Activated naive CD4-positive, alpha-beta T cell (primary cell): ENCODE results near the gene MEN1.
"Not testable (repeated sequence)": the region's sequence is repeated elsewhere in the genome, so short reads cannot be mapped to it uniquely, and the experiment has no call there.

ENCODE experiments used
- DNase-seq, 4 experiments: peaks; one replicate each; lab custom pipeline; 2025; lab: John Stamatoyannopoulos, UW

MEN1 gene

GRCh38 chr11:64832467-64833197 is 22.3 kb upstream of the MEN1 start:
- DNase-seq = no peak

- DNase-seq = no peak
These were observed 21.1 kb upstream of the MEN1 start for GRCh38 chr11:64831411-64831891.

GRCh38 chr11:64829536-64830251 is 19.3 kb upstream of the MEN1 start:
- no peak for DNase-seq

- DNase-seq = no peak
These were observed 17.1 kb upstream of the MEN1 start for GRCh38 chr11:64827451-64827839.

GRCh38 chr11:64826578-64827450 is 16.5 kb upstream of the MEN1 start:
- DNase-seq = no peak

GRCh38 chr11:64826062-64826461 is 15.7 kb upstream of the MEN1 start:
- no peak for DNase-seq

GRCh38 chr11:64823568-64824119 is 13.3 kb upstream of the MEN1 start:
- no peak for DNase-seq

GRCh38 chr11:64817476-64817875 is 7.1 kb upstream of the MEN1 start:
- no peak for DNase-seq

- not testable (repeated sequence) for DNase-seq
These were observed 5.1 kb upstream of the MEN1 start for GRCh38 chr11:64815433-64815832.

- no peak for DNase-seq
These were observed 4.4 kb upstream of the MEN1 start for GRCh38 chr11:64814712-64815187.

GRCh38 chr11:64813826-64814225 is 3.5 kb upstream of the MEN1 start:
- DNase-seq = no peak

- DNase-seq = peak in 1 of 4 experiments; percentile 62
These were observed 531 bp upstream of the MEN1 start for GRCh38 chr11:64810891-64811272.

GRCh38 chr11:64809781-64810241 is 540 bp downstream of the MEN1 start:
- DNase-seq = no peak

- DNase-seq = no peak
These were observed 4.9 kb downstream of the MEN1 start for GRCh38 chr11:64805481-64805880.

- no peak for DNase-seq
These were observed 5.8 kb downstream of the MEN1 start for GRCh38 chr11:64804346-64805210.

GRCh38 chr11:64803846-64804345 is 6.5 kb downstream of the MEN1 start:
- DNase-seq = no peak

GRCh38 chr11:64803158-64803845 is 7.0 kb downstream of the MEN1 start, which contains the start of gene MAP4K2:
Gene MAP4K2, minus strand, starts transcription at chr11:64803214. Its CDS starts 65 bp downstream, at chr11:64803149.
- peak; percentile 44 to 87 (median 62) for DNase-seq

GRCh38 chr11:64802370-64803157 is 7.8 kb downstream of the MEN1 start:
- DNase-seq = peak in 1 of 4 experiments; percentile 37
